NOMO-1 treated with dmso at 0.1 percent for 144 hours (cell line): Measurements from ENCODE around the gene CCDC188.
A peak's percentile ranks its signal among the peaks of the same experiment; 100 is the strongest.
"Not testable (repeated sequence)": the region's sequence is repeated elsewhere in the genome, so short reads cannot be mapped to it uniquely, and the experiment has no call there.

ENCODE experiments used
- DNase-seq: peaks from one replicate; lab custom pipeline; 2025; ENCODE audit not compliant: unreplicated experiment; lab: John Stamatoyannopoulos, UW

The CCDC188 gene

GRCh38 chr22:20171288-20172140, 20.7 kb upstream of the CCDC188 start:
- DNase-seq: no peak

- no peak for DNase-seq
Measured at GRCh38 chr22:20170170-20170569, 19.3 kb upstream of the CCDC188 start.

GRCh38 chr22:20169253-20169822, 18.5 kb upstream of the CCDC188 start:
- no peak for DNase-seq

GRCh38 chr22:20167643-20168322, 16.9 kb upstream of the CCDC188 start:
- no peak for DNase-seq

GRCh38 chr22:20166703-20167102, 15.8 kb upstream of the CCDC188 start:
- DNase-seq: no peak

GRCh38 chr22:20165913-20166312, 15.1 kb upstream of the CCDC188 start:
- no peak for DNase-seq

- DNase-seq: no peak
Measured at GRCh38 chr22:20165421-20165820, 14.6 kb upstream of the CCDC188 start.

- DNase-seq: no peak
Measured at GRCh38 chr22:20164863-20165262, 14.0 kb upstream of the CCDC188 start.

GRCh38 chr22:20160041-20160440, 9.2 kb upstream of the CCDC188 start:
- no peak for DNase-seq

GRCh38 chr22:20159531-20159930, 8.7 kb upstream of the CCDC188 start:
- not testable (repeated sequence) for DNase-seq

- no peak for DNase-seq
Measured at GRCh38 chr22:20159076-20159475, 8.2 kb upstream of the CCDC188 start.

GRCh38 chr22:20158391-20159036, 7.7 kb upstream of the CCDC188 start:
- DNase-seq: no peak

GRCh38 chr22:20157430-20158183, 6.8 kb upstream of the CCDC188 start:
- DNase-seq: no peak

- peak; percentile 41 for DNase-seq
Measured at GRCh38 chr22:20156611-20157429, 6.0 kb upstream of the CCDC188 start.

- DNase-seq: no peak
Measured at GRCh38 chr22:20156042-20156389, 5.2 kb upstream of the CCDC188 start.

GRCh38 chr22:20155330-20156041, 4.6 kb upstream of the CCDC188 start:
- no peak for DNase-seq

- DNase-seq: no peak
Measured at GRCh38 chr22:20154602-20155187, 3.8 kb upstream of the CCDC188 start.

- DNase-seq: no peak
Measured at GRCh38 chr22:20153945-20154344, 3.1 kb upstream of the CCDC188 start.

GRCh38 chr22:20152464-20152890, 1.6 kb upstream of the CCDC188 start:
- no peak for DNase-seq
